T follicular helper cell (primary cell): ENCODE results near the gene ATP11C.
"Not testable (repeated sequence)": the region's sequence is repeated elsewhere in the genome, so short reads cannot be mapped to it uniquely, and the experiment has no call there.

Experiments used
- DNase-seq: peaks from one replicate; pipeline ENCODE4 v3.0.0-alpha.2; 2020; ENCODE audit warnings: low read depth

ATP11C gene

GRCh38 chrX:139720136-139720535, 212.7 kb downstream of the ATP11C start:
- no peak for DNase-seq

- DNase-seq: no peak
Measured at GRCh38 chrX:139708067-139708466, 224.8 kb downstream of the ATP11C start, which contains the start of gene MCF2. Gene MCF2 (minus strand): TSS chrX:139708167. CDS start chrX:139651744, 56,423 bp downstream.

GRCh38 chrX:139702658-139703057, 230.2 kb downstream of the ATP11C start:
- no peak for DNase-seq

- DNase-seq: no peak
Measured at GRCh38 chrX:139692908-139693307, 239.9 kb downstream of the ATP11C start.

GRCh38 chrX:139692506-139692849, 240.4 kb downstream of the ATP11C start:
- DNase-seq: no peak

- DNase-seq: no peak
Measured at GRCh38 chrX:139691843-139692505, 240.9 kb downstream of the ATP11C start.

- no peak for DNase-seq
Measured at GRCh38 chrX:139691493-139691842, 241.4 kb downstream of the ATP11C start.

- DNase-seq: not testable (repeated sequence)
Measured at GRCh38 chrX:139685175-139685574, 247.7 kb downstream of the ATP11C start.

GRCh38 chrX:139680356-139680755, 252.5 kb downstream of the ATP11C start:
- no peak for DNase-seq
